Right lobe of liver (tissue), 6 donors: ENCODE results near the gene GTPBP10. TPM values are rescaled to one million over a fixed set of nuclear protein-coding genes. Genes with fewer than 3 reads are reported as not detected.

Experiments
- ATAC-seq, 4 donors: fragments of 200-7000 bp; cut with Tn5 transposase; one replicate each; pipeline ENCODE4 v1.9.1; 2020; ENCODE audit warnings: mild to moderate bottlenecking in 4 of 4, moderate library complexity in 4 of 4
- DNase-seq, 3 donors: peaks; one replicate each; pipeline ENCODE4 v3.0.0-alpha.2; 2020
- H3K27ac ChIP-seq, 3 donors: fragments of 200-600 bp; one replicate each; pipeline ENCODE4 v1.8.0; 2022
- H3K27me3 ChIP-seq, 2 donors: fragments of 200-600 bp; one replicate each; pipeline ENCODE4 v1.8.0; 2022
- H3K36me3 ChIP-seq, 4 donors: fragments of 200-600 bp; sonication (generic) in 1 of 4; one replicate each; pipeline versions ENCODE4 v1.5.1 to v1.8.0; 2017 to 2022; ENCODE audit warnings: control low read depth in 1 of 4
- H3K4me1 ChIP-seq, 4 donors: fragments of 200-600 bp; sonication (generic) in 1 of 4; one replicate each; pipeline versions ENCODE4 v1.5.1 to v1.8.0; 2017 to 2022; ENCODE audit warnings: control low read depth in 1 of 4
- H3K4me3 ChIP-seq, 3 donors: fragments of 200-600 bp; one replicate each; pipeline ENCODE4 v1.8.0; 2022
- H3K9me3 ChIP-seq, 4 donors: fragments of 200-600 bp; sonication (generic) in 1 of 4; one replicate each; pipeline versions ENCODE4 v1.5.1 to v1.8.0; 2017 to 2022; ENCODE audit warnings: control low read depth in 1 of 4
- POLR2A ChIP-seq: fragments of 450-650 bp; IDR thresholded peaks from one replicate; pipeline ENCODE4 v1.6.1; 2017; ENCODE audit warnings: antibody characterized with exemption, mild to moderate bottlenecking
- WGBS: methylation state at CpG from one replicate; pipeline ENCODE4 v1.1.6; 2018; ENCODE audit warnings: low coverage, low lambda C conversion rate; ENCODE audit not compliant: insufficient coverage; ENCODE audit errors: missing lambda C conversion rate; 5-methylcytosine and 5-hydroxymethylcytosine counted together
- intact Hi-C, 2 donors: fragments of 100-400 bp; cut with DNase I; formaldehyde crosslinking; loops; one replicate each; pipeline versions ENCODE4 v1.11.2 to v1.14.1; 2022
- total RNA-seq, 6 experiments: library from RNA; depleted of rRNA in 2 of 6; stranded (reverse); fragments of >200 nt in 2 of 6; fragmentation: NEBNext Ultra II Directional in 3 of 6; extraction: Animal tissue kit (Norgen Biotek cat#: 25700) in 3 of 6; gene quantifications; one replicate each; pipeline versions ENCODE4 v1.1.0 to v1.2.4, GENCODE V29; 2016 to 2023
- TF ChIP-seq, protein P1 (sequence below), 4 donors: fragments of 200-600 bp in 3 of 4; fragments of 450-650 bp in 1 of 4; IDR thresholded peaks; one replicate each; pipeline versions ENCODE4 v1.5.1 to v1.8.0; 2016 to 2022; ENCODE audit warnings: antibody characterized with exemption in 4 of 4, mild to moderate bottlenecking in 2 of 4
- donor health status: DM: no; HTN: yes; CAD: no.
- donor health status: DM: no; HTN: no; CAD: no.
- donor health status: DM: no; HTN: no; CAD: no.
- donor health status: DM: no; HTN: yes; CAD: no.
- donor health status: DM: no; HTN: yes; CAD: no.

Gene GTPBP10
- total RNA-seq, 6 experiments from 2014 or later: 16.1 to 21.8 (median 18.7) TPM

DNA sequence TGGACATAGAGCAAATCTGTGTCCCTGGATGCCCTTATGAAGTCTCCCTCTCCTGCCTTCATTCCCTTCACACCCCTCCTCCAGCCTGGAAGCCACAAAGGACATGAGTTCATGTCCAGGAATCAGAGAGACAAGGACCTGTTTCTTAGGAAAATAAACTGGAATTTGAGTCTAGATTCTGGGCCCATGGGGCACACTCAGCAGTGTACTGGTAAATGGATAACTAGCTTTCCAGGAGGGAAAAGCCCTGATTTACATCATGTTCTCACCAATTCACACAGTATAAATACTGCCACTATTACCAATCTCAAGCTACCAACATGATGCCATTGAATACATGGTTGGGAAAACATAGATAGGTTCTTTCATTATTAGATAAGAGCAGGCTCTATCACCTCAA lies 35.3 kb upstream of the GTPBP10 start:
- intact Hi-C loops: no loop called here
- peaks cover 0 to 3% (median 0%) of the 10 kb centered on the region in 4 donors for H3K36me3 ChIP-seq
- ATAC-seq: peak; percentile 75 to 95 (median 78)
- no peaks in the 10 kb centered on the region for H3K9me3 ChIP-seq
- H3K4me3 ChIP-seq: no peak overlapping the region
- TF ChIP-seq POLR2A: no peak
- TF ChIP-seq, protein P1, sequence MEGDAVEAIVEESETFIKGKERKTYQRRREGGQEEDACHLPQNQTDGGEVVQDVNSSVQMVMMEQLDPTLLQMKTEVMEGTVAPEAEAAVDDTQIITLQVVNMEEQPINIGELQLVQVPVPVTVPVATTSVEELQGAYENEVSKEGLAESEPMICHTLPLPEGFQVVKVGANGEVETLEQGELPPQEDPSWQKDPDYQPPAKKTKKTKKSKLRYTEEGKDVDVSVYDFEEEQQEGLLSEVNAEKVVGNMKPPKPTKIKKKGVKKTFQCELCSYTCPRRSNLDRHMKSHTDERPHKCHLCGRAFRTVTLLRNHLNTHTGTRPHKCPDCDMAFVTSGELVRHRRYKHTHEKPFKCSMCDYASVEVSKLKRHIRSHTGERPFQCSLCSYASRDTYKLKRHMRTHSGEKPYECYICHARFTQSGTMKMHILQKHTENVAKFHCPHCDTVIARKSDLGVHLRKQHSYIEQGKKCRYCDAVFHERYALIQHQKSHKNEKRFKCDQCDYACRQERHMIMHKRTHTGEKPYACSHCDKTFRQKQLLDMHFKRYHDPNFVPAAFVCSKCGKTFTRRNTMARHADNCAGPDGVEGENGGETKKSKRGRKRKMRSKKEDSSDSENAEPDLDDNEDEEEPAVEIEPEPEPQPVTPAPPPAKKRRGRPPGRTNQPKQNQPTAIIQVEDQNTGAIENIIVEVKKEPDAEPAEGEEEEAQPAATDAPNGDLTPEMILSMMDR (IDR thresholded peaks at IDR 0.05): no peak
- no peak for DNase-seq
- H3K27ac ChIP-seq: no peak overlapping the region
- H3K4me1 ChIP-seq: no peaks in the 10 kb centered on the region
- no peaks in the 10 kb centered on the region for H3K27me3 ChIP-seq

DNA sequence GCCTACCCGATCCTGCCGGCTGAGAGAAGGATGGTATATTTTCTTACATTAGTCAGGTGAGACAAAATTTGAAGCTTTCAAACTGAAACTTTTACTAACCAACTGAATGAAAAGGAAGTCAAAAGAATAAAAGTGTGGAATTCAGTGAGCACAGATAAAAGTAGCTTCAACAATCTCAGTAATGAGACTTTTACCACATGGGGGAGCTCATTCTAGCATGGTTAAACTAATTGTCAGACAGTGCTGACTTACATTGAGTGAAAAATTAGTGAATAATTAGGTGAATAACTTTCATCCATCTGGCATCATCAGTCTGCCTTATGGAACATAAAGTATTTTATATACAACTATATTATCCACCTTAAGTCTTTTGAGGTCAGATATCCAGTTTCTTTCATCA lies 33.8 kb upstream of the GTPBP10 start:
- Histone ChIP-seq H3K9me3 (no peaks in the 10 kb centered on the region), H3K27me3 (no peaks in the 10 kb centered on the region), H3K4me1 (no peaks in the 10 kb centered on the region), H3K27ac (no peak overlapping the region), H3K36me3 (peaks cover 0 to 3% (median 0%) of the 10 kb centered on the region in 4 donors), H3K4me3 (no peak overlapping the region)
- no peak for TF ChIP-seq POLR2A
- TF ChIP-seq, protein P1 (IDR thresholded peaks at IDR 0.05): peak; percentile 21 to 35 (median 32)
- no peak for DNase-seq
- intact Hi-C loops: no loop called here
- WGBS: 72% methylated on average over 2 of the region's 2 CpGs
- peak in 1 of 4 donors; percentile 30 for ATAC-seq

DNA sequence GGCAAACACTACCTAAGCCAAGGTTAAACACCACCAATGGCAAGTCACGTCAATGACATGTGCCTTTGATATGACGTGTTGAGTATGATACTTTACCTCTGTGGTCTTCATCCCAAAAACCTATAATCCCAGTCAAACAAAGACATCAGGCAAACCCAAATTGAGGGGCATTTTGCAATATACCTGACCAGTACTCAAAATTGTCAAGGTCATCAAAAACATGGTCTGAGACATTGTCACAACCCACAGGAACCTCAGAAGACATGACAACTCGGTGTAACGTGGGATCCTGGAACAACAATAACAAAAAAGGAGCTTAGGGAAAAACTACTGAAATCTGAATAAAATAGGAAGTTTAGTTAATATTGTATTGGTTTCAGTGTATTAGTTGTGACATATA lies 32.6 kb upstream of the GTPBP10 start:
- Histone ChIP-seq H3K4me3 (no peak overlapping the region), H3K27me3 (no peaks in the 10 kb centered on the region), H3K4me1 (no peaks in the 10 kb centered on the region), H3K27ac (no peak overlapping the region), H3K36me3 (no peaks in the 10 kb centered on the region), H3K9me3 (no peaks in the 10 kb centered on the region)
- DNase-seq: no peak
- 63% methylated on average over 4 of the region's 4 CpGs for WGBS
- no peak for ATAC-seq
- no peak for TF ChIP-seq POLR2A
- TF ChIP-seq, protein P1 (IDR thresholded peaks at IDR 0.05): no peak
- intact Hi-C loops: no loop called here

DNA sequence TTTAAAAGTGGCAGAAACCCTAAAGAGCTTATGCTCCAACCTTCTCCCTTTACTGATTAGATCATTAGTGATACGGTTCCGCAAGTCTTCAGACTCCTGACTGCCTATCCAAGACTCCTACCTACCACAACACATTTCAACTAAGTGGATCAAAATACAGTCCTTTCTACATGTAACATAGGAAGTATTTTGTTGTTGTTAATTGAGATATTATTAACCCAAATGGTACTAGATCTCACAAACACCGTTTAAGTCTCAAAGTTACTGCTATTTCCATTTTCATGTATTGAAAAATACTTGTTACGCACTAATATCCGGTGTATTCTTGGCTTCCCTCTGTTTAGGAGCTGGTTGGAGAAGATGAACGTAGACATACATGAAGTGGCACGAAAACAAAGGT lies 26.5 kb upstream of the GTPBP10 start:
- TF ChIP-seq POLR2A: no peak
- TF ChIP-seq, protein P1 (IDR thresholded peaks at IDR 0.05): no peak
- DNase-seq (no peak), ATAC-seq (no peak)
- intact Hi-C loops: no loop called here
- no peaks in the 10 kb centered on the region for H3K36me3 ChIP-seq
- H3K27me3 ChIP-seq: peaks cover 0 to 17% of the 10 kb centered on the region in 2 donors
- no peak overlapping the region for H3K27ac ChIP-seq
- no peaks in the 10 kb centered on the region for H3K9me3 ChIP-seq
- H3K4me3 ChIP-seq: no peak overlapping the region
- WGBS: 79% methylated on average over 7 of the region's 7 CpGs
- H3K4me1 ChIP-seq: peaks cover 0 to 8% (median 0%) of the 10 kb centered on the region in 4 donors

DNA sequence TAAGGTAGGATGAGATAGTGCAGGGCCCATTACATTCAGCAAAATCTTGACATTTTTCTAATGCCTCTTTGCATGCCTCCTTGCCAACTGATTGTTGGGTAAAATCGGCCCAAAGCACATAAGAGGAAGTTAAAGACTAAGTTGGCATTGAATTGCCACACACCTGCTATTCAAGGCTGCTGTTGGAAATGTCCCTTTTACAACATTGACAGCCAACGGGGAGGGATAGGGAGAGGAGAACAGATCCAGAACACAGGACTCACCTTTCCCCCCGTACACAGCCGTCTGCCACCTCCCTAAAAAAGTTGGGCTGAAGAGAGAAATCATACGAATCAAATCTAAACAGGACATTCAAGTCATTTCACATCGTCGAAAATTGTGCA lies 26.1 kb upstream of the GTPBP10 start:
- Histone ChIP-seq H3K27me3 (peaks cover 0 to 17% of the 10 kb centered on the region in 2 donors), H3K4me3 (no peak overlapping the region), H3K36me3 (no peaks in the 10 kb centered on the region), H3K4me1 (peaks cover 0 to 8% (median 0%) of the 10 kb centered on the region in 4 donors), H3K9me3 (no peaks in the 10 kb centered on the region), H3K27ac (no peak overlapping the region)
- WGBS: 32% methylated on average over 7 of the region's 7 CpGs
- ATAC-seq (no peak), DNase-seq (no peak)
- TF ChIP-seq, protein P1 (IDR thresholded peaks at IDR 0.05): no peak
- TF ChIP-seq POLR2A: no peak
- intact Hi-C loops: no loop called here
